H1 (cell line): ENCODE data around the gene WSCD2. TPM values are rescaled to one million over a fixed set of nuclear protein-coding genes. Genes with fewer than 3 reads are reported as not detected.

Source experiments
- CTCF ChIA-PET: fragments of 300-600 bp; sonication (Branson Sonifier 250); formaldehyde crosslinking; loops from one replicate; lab custom pipeline; 2021; ENCODE audit not compliant: partially characterized antibody; lab: Charles Lee
- POLR2A ChIA-PET: fragments of 300-600 bp; sonication (Branson Sonifier 250); formaldehyde crosslinking; loops from one replicate; lab custom pipeline; 2021; ENCODE audit warnings: inconsistent platforms; ENCODE audit not compliant: partially characterized antibody; lab: Charles Lee
- DNase-seq, 2 experiments: peaks; one replicate each; pipeline versions ENCODE4 v3.0.0 to v3.0.0-alpha.2; 2010 to 2022; ENCODE audit warnings: low spot score in 2 of 2, low read depth in 1 of 2, mixed read lengths in 1 of 2
- FAIRE-seq: peaks from 2 replicates; lab custom pipeline; 2011; peaks lifted over from hg19 to GRCh38; lab: Jason Lieb, UNC
- H2AFZ ChIP-seq: 2 replicates; pipeline ENCODE4 v1.8.1; 2012; ENCODE audit warnings: low read length, inconsistent platforms
- H2AK5ac ChIP-seq: 2 replicates; pipeline ENCODE4 v1.6.1; 2013; ENCODE audit warnings: low read depth, low read length
- H2BK120ac ChIP-seq: replicated peaks from 2 replicates; pipeline ENCODE3; 2013; ENCODE audit warnings: low read depth, low read length, inconsistent platforms
- H2BK12ac ChIP-seq: 2 replicates; pipeline ENCODE4 v1.6.1; 2013; ENCODE audit warnings: low read depth, low read length
- H2BK15ac ChIP-seq: 2 replicates; pipeline ENCODE4 v1.6.1; 2013; ENCODE audit warnings: low read length
- H2BK20ac ChIP-seq: 2 replicates; pipeline ENCODE4 v1.6.1; 2013; ENCODE audit warnings: low read length
- H2BK5ac ChIP-seq: 2 replicates; pipeline ENCODE4 v1.6.1; 2013; ENCODE audit warnings: low read depth, low read length
- H3K14ac ChIP-seq: 2 replicates; pipeline ENCODE4 v1.6.1; 2013; ENCODE audit warnings: inconsistent platforms; ENCODE audit not compliant: insufficient read length
- H3K18ac ChIP-seq: 2 replicates; pipeline ENCODE4 v1.6.1; 2013; ENCODE audit warnings: low read length; ENCODE audit errors: extremely low read depth
- H3K23ac ChIP-seq: 2 replicates; pipeline ENCODE4 v1.6.1; 2013; ENCODE audit warnings: inconsistent platforms; ENCODE audit not compliant: insufficient read length
- H3K23me2 ChIP-seq: 2 replicates; pipeline ENCODE4 v1.6.1; 2013; ENCODE audit warnings: low read depth, low read length
- H3K27ac ChIP-seq: 2 replicates; pipeline ENCODE4 v1.6.1; 2011; ENCODE audit warnings: low read depth, low read length, inconsistent platforms
- H3K27me3 ChIP-seq, 4 experiments: replicated peaks in 1 of 4; 1 replicate in 1 of 4; 2 replicates in 3 of 4; pipeline versions ENCODE4 v1.6.1 to v1.8.1; 2011 to 2013; ENCODE audit warnings: low read length in 3 of 4, mild to moderate bottlenecking in 3 of 4, inconsistent platforms in 2 of 4, mixed read lengths in 2 of 4, moderate library complexity in 1 of 4; ENCODE audit not compliant: control insufficient read depth in 3 of 4, insufficient read depth in 3 of 4; ENCODE audit errors: extremely low read depth in 1 of 4
- H3K36me3 ChIP-seq, 4 experiments: 2 replicates each; pipeline versions ENCODE4 v1.6.1 to v1.8.1; 2011 to 2013; ENCODE audit warnings: mild to moderate bottlenecking in 4 of 4, low read length in 3 of 4, moderate library complexity in 2 of 4, control low read depth in 1 of 4, inconsistent platforms in 1 of 4; ENCODE audit not compliant: insufficient read depth in 4 of 4, control insufficient read depth in 2 of 4
- H3K4ac ChIP-seq: replicated peaks from 2 replicates; pipeline ENCODE3; 2013; ENCODE audit warnings: low read length, low read depth, mixed read lengths, inconsistent platforms; ENCODE audit not compliant: insufficient read length
- H3K4me1 ChIP-seq, 4 experiments: replicated peaks in 1 of 4; 1 replicate in 1 of 4; 2 replicates in 3 of 4; pipeline versions ENCODE4 v1.6.1 to v1.8.1; 2011 to 2013; ENCODE audit warnings: low read length in 3 of 4, inconsistent platforms in 2 of 4, mixed read lengths in 1 of 4; ENCODE audit not compliant: insufficient read depth in 4 of 4, control insufficient read depth in 3 of 4
- H3K4me2 ChIP-seq, 2 experiments: 2 replicates each; pipeline versions ENCODE4 v1.6.1 to v1.8.1; 2011 to 2013; ENCODE audit warnings: low read depth in 2 of 2, low read length in 2 of 2, control low read depth in 1 of 2, inconsistent platforms in 1 of 2, mild to moderate bottlenecking in 1 of 2; ENCODE audit not compliant: insufficient read depth in 1 of 2
- H3K4me3 ChIP-seq, 4 experiments: fragments of 200-600, 300-600 bp in 1 of 4; sonication (generic), shearing (Covaris generic), sonication (Bioruptor Twin) in 1 of 4; 2 replicates each; pipeline versions ENCODE4 v1.5.1 to v1.8.1; 2011 to 2016; ENCODE audit warnings: low read length in 4 of 4, low read depth in 3 of 4, control low read depth in 2 of 4, inconsistent platforms in 2 of 4, mild to moderate bottlenecking in 2 of 4, mixed read lengths in 1 of 4, moderate library complexity in 1 of 4; ENCODE audit not compliant: insufficient read depth in 2 of 4; ENCODE audit errors: extremely low read depth in 1 of 4
- H3K56ac ChIP-seq: replicated peaks from 2 replicates; pipeline ENCODE3; 2013; ENCODE audit warnings: low read depth, mild to moderate bottlenecking, mixed read lengths, low read length, inconsistent platforms; ENCODE audit not compliant: insufficient read length
- H3K79me1 ChIP-seq: 2 replicates; pipeline ENCODE4 v1.6.1; 2013; ENCODE audit warnings: low read depth, low read length, control low read depth
- H3K79me2 ChIP-seq, 2 experiments: 2 replicates each; pipeline versions ENCODE4 v1.6.1 to v1.8.1; 2012 to 2013; ENCODE audit warnings: low read length in 2 of 2, mild to moderate bottlenecking in 2 of 2, inconsistent platforms in 1 of 2; ENCODE audit not compliant: insufficient read depth in 2 of 2, control insufficient read depth in 1 of 2
- H3K9ac ChIP-seq, 4 experiments: replicated peaks in 1 of 4; 1 replicate in 1 of 4; 2 replicates in 3 of 4; pipeline versions ENCODE4 v1.6.1 to v1.8.1; 2011 to 2013; ENCODE audit warnings: low read depth in 3 of 4, low read length in 3 of 4, control low read depth in 2 of 4, mild to moderate bottlenecking in 2 of 4, moderate library complexity in 2 of 4, inconsistent platforms in 1 of 4; ENCODE audit errors: extremely low read depth in 1 of 4
- H3K9me3 ChIP-seq, 2 experiments: 2 replicates each; pipeline versions ENCODE4 v1.6.1 to v1.8.1; 2012 to 2013; ENCODE audit warnings: mild to moderate bottlenecking in 2 of 2, moderate library complexity in 2 of 2, control low read depth in 1 of 2, inconsistent platforms in 1 of 2, low read depth in 1 of 2, low read length in 1 of 2, mixed read lengths in 1 of 2; ENCODE audit not compliant: insufficient read depth in 2 of 2
- H4K20me1 ChIP-seq, 2 experiments: replicated peaks in 1 of 2; 2 replicates each; pipeline versions ENCODE3 to v1.8.1; 2011 to 2013; ENCODE audit warnings: inconsistent platforms in 2 of 2, low read length in 2 of 2, mild to moderate bottlenecking in 1 of 2; ENCODE audit not compliant: insufficient read depth in 2 of 2, control insufficient read depth in 1 of 2
- H4K5ac ChIP-seq: 2 replicates; pipeline ENCODE4 v1.6.1; 2013; ENCODE audit warnings: low read length, low read depth, mixed read lengths, inconsistent platforms; ENCODE audit not compliant: insufficient read length
- H4K8ac ChIP-seq: 2 replicates; pipeline ENCODE4 v1.8.0; 2013; ENCODE audit warnings: mild to moderate bottlenecking, moderate library complexity, low read length, inconsistent platforms; ENCODE audit not compliant: insufficient read depth; ENCODE audit errors: extremely low read depth
- H4K91ac ChIP-seq: replicated peaks from 2 replicates; pipeline ENCODE3; 2013; ENCODE audit warnings: low read length, mixed read lengths, inconsistent platforms; ENCODE audit not compliant: insufficient read length
- CBX5 ChIP-seq: fragments of 300-800, 300-1000 bp; sonication (generic); IDR thresholded peaks from 2 replicates; pipeline ENCODE4 v1.7.1; 2016; ENCODE audit warnings: antibody characterized with exemption, low read length, low read depth
- HDAC2 ChIP-seq, 2 experiments: fragments of 300-600 bp in 1 of 2; sonication (generic) in 1 of 2; IDR thresholded peaks; 2 replicates each; pipeline ENCODE4 v1.6.1; 2011 to 2012; ENCODE audit warnings: low read depth in 2 of 2, low read length in 2 of 2, mild to moderate bottlenecking in 2 of 2, moderate library complexity in 2 of 2, borderline replicate concordance in 1 of 2, inconsistent platforms in 1 of 2
- POLR2AphosphoS5 ChIP-seq: IDR thresholded peaks from 2 replicates; pipeline ENCODE4 v1.6.1; 2011; ENCODE audit warnings: low read depth, low read length
- SIX5 ChIP-seq: IDR thresholded peaks from 2 replicates; pipeline ENCODE4 v1.6.1; 2011; ENCODE audit warnings: mild to moderate bottlenecking, low read depth, low read length
- SP1 ChIP-seq: IDR thresholded peaks from 2 replicates; pipeline ENCODE4 v1.6.1; 2011; ENCODE audit warnings: low read depth, low read length
- TAF7 ChIP-seq: optimal IDR thresholded peaks from 2 replicates; pipeline ENCODE3; 2011; ENCODE audit warnings: low read depth, mild to moderate bottlenecking, inconsistent platforms, low read length, moderate library complexity, borderline replicate concordance
- WGBS, 2 experiments: shearing (Covaris generic) in 1 of 2; methylation state at CpG; one replicate each; pipeline versions ENCODE4 v1.1.6 to v1.1.7; 2013 to 2015; ENCODE audit warnings: low lambda C conversion rate in 2 of 2, mixed read lengths in 2 of 2, inconsistent platforms in 1 of 2, low coverage in 1 of 2, missing lambda C conversion rate in 1 of 2; ENCODE audit not compliant: insufficient replicate concordance in 2 of 2, insufficient coverage in 1 of 2, insufficient read length in 1 of 2; ENCODE audit errors: extremely low coverage in 1 of 2, missing lambda C conversion rate in 1 of 2; 5-methylcytosine and 5-hydroxymethylcytosine counted together
- polyA plus RNA-seq, 7 experiments: library from polyadenylated mRNA; depleted of rRNA in 3 of 7; stranded (reverse) in 5 of 7; unstranded in 2 of 7; fragments of >200 nt in 5 of 7; fragments of 200-250 nt in 2 of 7; gene quantifications; 1 replicate in 5 of 7; 2 replicates in 1 of 7; 4 replicates in 1 of 7; pipeline versions ENCODE4 v1.2.1 to v1.2.3, GENCODE V29; 2011 to 2013; ENCODE audit warnings: missing spikeins in 2 of 7, mixed read lengths in 2 of 7
- total RNA-seq: library from RNA; stranded (reverse); fragmentation: NEBNext Ultra II Directional; extraction: Animal tissue kit (Norgen Biotek cat#: 25700); gene quantifications from 2 replicates; pipeline ENCODE4 v1.2.1, GENCODE V29; 2021
- TF ChIP-seq, protein P1 (sequence below), 3 experiments: IDR thresholded peaks; 1 replicate in 2 of 3; 2 replicates in 1 of 3; pipeline versions ENCODE4 v1.5.1 to v1.6.1; 2011; ENCODE audit warnings: low read length in 3 of 3, mild to moderate bottlenecking in 3 of 3, inconsistent platforms in 2 of 3, low read depth in 1 of 3, moderate library complexity in 1 of 3; ENCODE audit not compliant: insufficient read depth in 1 of 3; ENCODE audit errors: control extremely low read depth in 1 of 3
- TF ChIP-seq, protein P2 (sequence below): IDR thresholded peaks from 2 replicates; pipeline ENCODE4 v1.6.1; 2012; ENCODE audit warnings: low read length, inconsistent platforms
- TF ChIP-seq, protein P3 (sequence below): IDR thresholded peaks from 2 replicates; pipeline ENCODE4 v1.6.1; 2011; ENCODE audit warnings: low read depth, mild to moderate bottlenecking, low read length; ENCODE audit not compliant: insufficient read depth

WSCD2 gene
- total and polyA plus RNA-seq, 2 of the 8 experiments (the other 6 are each of a cell fraction or from before 2014, with no cell fraction given) = 1.3 to 2.2 TPM

DNA sequence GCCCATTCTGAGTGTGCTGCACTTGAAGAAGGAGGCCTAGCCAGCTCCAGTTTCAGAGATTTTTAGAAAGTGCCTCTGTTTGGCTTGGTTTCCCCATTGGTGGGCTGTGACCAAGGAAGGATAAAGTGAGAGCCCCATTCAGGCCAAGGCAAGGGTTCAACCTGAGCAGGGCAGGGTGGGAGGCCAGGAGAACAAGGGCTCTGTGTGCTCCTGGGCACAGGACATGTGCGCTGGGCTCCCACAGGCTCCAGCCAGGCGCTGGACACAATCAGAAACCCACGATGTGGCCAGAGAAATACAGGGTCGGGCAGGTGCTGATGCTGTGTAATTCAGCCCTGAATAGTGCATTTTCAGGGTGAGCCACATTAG is 23.1 kb downstream of the WSCD2 start:
- Histone ChIP-seq H3K27ac (no peak overlapping the region), H3K79me2 (no peaks in the 10 kb centered on the region), H2BK20ac (no peak overlapping the region)
- TF ChIP-seq SP1 (no peak), SIX5 (no peak), HDAC2 (IDR thresholded peaks at IDR 0.05; ENCODE audit: borderline replicate concordance in 1 of 2, low read depth in 2 of 2, low read length in 2 of 2) (no peak), TAF7 (no peak), CBX5 (no peak), POLR2AphosphoS5 (no peak)
- TF ChIP-seq, protein P1, sequence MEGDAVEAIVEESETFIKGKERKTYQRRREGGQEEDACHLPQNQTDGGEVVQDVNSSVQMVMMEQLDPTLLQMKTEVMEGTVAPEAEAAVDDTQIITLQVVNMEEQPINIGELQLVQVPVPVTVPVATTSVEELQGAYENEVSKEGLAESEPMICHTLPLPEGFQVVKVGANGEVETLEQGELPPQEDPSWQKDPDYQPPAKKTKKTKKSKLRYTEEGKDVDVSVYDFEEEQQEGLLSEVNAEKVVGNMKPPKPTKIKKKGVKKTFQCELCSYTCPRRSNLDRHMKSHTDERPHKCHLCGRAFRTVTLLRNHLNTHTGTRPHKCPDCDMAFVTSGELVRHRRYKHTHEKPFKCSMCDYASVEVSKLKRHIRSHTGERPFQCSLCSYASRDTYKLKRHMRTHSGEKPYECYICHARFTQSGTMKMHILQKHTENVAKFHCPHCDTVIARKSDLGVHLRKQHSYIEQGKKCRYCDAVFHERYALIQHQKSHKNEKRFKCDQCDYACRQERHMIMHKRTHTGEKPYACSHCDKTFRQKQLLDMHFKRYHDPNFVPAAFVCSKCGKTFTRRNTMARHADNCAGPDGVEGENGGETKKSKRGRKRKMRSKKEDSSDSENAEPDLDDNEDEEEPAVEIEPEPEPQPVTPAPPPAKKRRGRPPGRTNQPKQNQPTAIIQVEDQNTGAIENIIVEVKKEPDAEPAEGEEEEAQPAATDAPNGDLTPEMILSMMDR (IDR thresholded peaks at IDR 0.05; ENCODE audit: control extremely low read depth in 1 of 3, insufficient read depth in 1 of 3, low read depth in 1 of 3, low read length in 3 of 3) = no peak
- TF ChIP-seq, protein P2, sequence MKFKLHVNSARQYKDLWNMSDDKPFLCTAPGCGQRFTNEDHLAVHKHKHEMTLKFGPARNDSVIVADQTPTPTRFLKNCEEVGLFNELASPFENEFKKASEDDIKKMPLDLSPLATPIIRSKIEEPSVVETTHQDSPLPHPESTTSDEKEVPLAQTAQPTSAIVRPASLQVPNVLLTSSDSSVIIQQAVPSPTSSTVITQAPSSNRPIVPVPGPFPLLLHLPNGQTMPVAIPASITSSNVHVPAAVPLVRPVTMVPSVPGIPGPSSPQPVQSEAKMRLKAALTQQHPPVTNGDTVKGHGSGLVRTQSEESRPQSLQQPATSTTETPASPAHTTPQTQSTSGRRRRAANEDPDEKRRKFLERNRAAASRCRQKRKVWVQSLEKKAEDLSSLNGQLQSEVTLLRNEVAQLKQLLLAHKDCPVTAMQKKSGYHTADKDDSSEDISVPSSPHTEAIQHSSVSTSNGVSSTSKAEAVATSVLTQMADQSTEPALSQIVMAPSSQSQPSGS = no peak
- TF ChIP-seq, protein P3, sequence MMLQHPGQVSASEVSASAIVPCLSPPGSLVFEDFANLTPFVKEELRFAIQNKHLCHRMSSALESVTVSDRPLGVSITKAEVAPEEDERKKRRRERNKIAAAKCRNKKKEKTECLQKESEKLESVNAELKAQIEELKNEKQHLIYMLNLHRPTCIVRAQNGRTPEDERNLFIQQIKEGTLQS = no peak

More for the DNA sequence above, 23.1 kb downstream of the WSCD2 start:
- Histone ChIP-seq H4K8ac (no peak overlapping the region), H3K14ac (no peak overlapping the region), H4K91ac (no peak overlapping the region), H3K18ac (peak overlapping the region; percentile 43; the same call in 1 of the 2 replicates), H3K4me1 (0 out of 7 replicates have a peak, but pooled peaks cover 0 to 3% (median 0%) of the 10 kb centered on the region in 4 experiments), H3K23ac (no peak overlapping the region), H3K4me2 (no peak overlapping the region), H3K4me3 (no peak overlapping the region), H2BK5ac (no peak overlapping the region), H2AK5ac (no peak overlapping the region), H3K56ac (no peak overlapping the region), H2BK120ac (no peak overlapping the region), H3K27me3 (no peaks in the 10 kb centered on the region), H2BK12ac (no peak overlapping the region), H3K23me2 (no peaks in the 10 kb centered on the region), H3K36me3 (no peaks in the 10 kb centered on the region), H4K20me1 (no peaks in the 10 kb centered on the region), H3K4ac (no peak overlapping the region), H2BK15ac (no peak overlapping the region), H3K9me3 (no peaks in the 10 kb centered on the region), H2AFZ (no peak overlapping the region), H4K5ac (no peak overlapping the region), H3K9ac (no peak overlapping the region), H3K79me1 (no peaks in the 10 kb centered on the region)
- CTCF ChIA-PET = interaction anchor here (0.8 to 2.0 kb wide), 3 partner anchors 10 to 87 kb away, joined by 3 to 5 read pairs (median 4); no protein-coding TSS in a partner anchor
- FAIRE-seq (no peak), DNase-seq (no peak)
- POLR2A ChIA-PET = interaction anchor here (1.0 kb wide), 1 partner anchor 11 kb away, joined by 3 read pairs; no protein-coding TSS in a partner anchor
- 95% methylated on average over 4 of the region's 4 CpGs; no CpG with 5 or more reads in 1 of the 2 experiments for WGBS, 2 experiments
